Esophagus squamous epithelium (tissue), 5 donors: ENCODE data around the gene PRKG1. TPM values are rescaled to one million over a fixed set of nuclear protein-coding genes. Genes with fewer than 3 reads are reported as not detected.

Experiments used
- DNase-seq: peaks from one replicate; lab custom pipeline; 2025; lab: John Stamatoyannopoulos, UW
- H3K27ac ChIP-seq, 4 donors: fragments of 200-600 bp; sonication (generic); one replicate each; pipeline ENCODE4 v1.5.1; 2016 to 2019; ENCODE audit warnings: mild to moderate bottlenecking in 1 of 4
- H3K27me3 ChIP-seq, 4 donors: fragments of 200-600 bp; sonication (generic); 1 replicate in 3 of 4; 2 replicates in 1 of 4; pipeline versions ENCODE4 v1.5.1 to v1.6.0; 2017 to 2021; ENCODE audit warnings: antibody characterized with exemption in 1 of 4
- H3K36me3 ChIP-seq, 3 donors: fragments of 200-600 bp; sonication (generic); one replicate each; pipeline ENCODE4 v1.5.1; 2016 to 2019
- H3K4me1 ChIP-seq, 3 donors: fragments of 200-600 bp; sonication (generic); one replicate each; pipeline ENCODE4 v1.5.1; 2017 to 2019
- H3K4me3 ChIP-seq, 4 donors: fragments of 200-600 bp; sonication (generic); 1 replicate in 3 of 4; 2 replicates in 1 of 4; pipeline ENCODE4 v1.5.1; 2016 to 2019; ENCODE audit warnings: mild to moderate bottlenecking in 2 of 4, moderate library complexity in 1 of 4
- H3K9me3 ChIP-seq, 3 donors: fragments of 200-600 bp; sonication (generic); one replicate each; pipeline ENCODE4 v1.5.1; 2016 to 2019
- CTCF ChIP-seq, 6 experiments: fragments of 450-650 bp in 4 of 6; fragments of 200-600 bp in 2 of 6; sonication (generic) in 2 of 6; IDR thresholded peaks; one replicate each; pipeline ENCODE4 v1.5.1; 2016 to 2019; ENCODE audit warnings: antibody characterized with exemption in 6 of 6, mild to moderate bottlenecking in 4 of 6, moderate library complexity in 4 of 6
- POLR2A ChIP-seq, 4 donors: fragments of 450-650 bp; IDR thresholded peaks; one replicate each; pipeline ENCODE4 v1.6.1; 2017; ENCODE audit warnings: antibody characterized with exemption in 4 of 4, mild to moderate bottlenecking in 4 of 4, moderate library complexity in 3 of 4
- WGBS, 2 donors: methylation state at CpG; one replicate each; pipeline ENCODE4 v1.1.5; 2018; 5-methylcytosine and 5-hydroxymethylcytosine counted together
- intact Hi-C: fragments of 100-400 bp; cut with DNase I; formaldehyde crosslinking; loops from one replicate; pipeline ENCODE4 v1.15.0; 2022
- total RNA-seq, 4 donors: library from RNA; depleted of rRNA; stranded (reverse); fragments of >200 nt; gene quantifications; one replicate each; pipeline ENCODE4 v1.1.0, GENCODE V29; 2016
- donor health status: DM: yes; HTN: yes; CAD: no.

The PRKG1 gene
- total RNA-seq, 4 donors from 2014 or later, result 2.0 to 10.9 (median 3.8) TPM

- WGBS, 2 donors, result 86% methylated on average over 7 of the region's 7 CpGs
- H3K27me3 ChIP-seq, result no peaks in the 10 kb centered on the region
- H3K4me1 ChIP-seq, result no peaks in the 10 kb centered on the region
- H3K4me3 ChIP-seq, result no peak overlapping the region
- no peaks in the 10 kb centered on the region for H3K9me3 ChIP-seq
- intact Hi-C loops, result no loop called here
- TF ChIP-seq CTCF (IDR thresholded peaks at IDR 0.05) (no peak), POLR2A (IDR thresholded peaks at IDR 0.05) (no peak)
- DNase-seq, result no peak
- no peak overlapping the region for H3K27ac ChIP-seq
- H3K36me3 ChIP-seq, result no peaks in the 10 kb centered on the region
Measured at GRCh38 chr10:51630640-51631005, 556.3 kb downstream of the PRKG1 start.

- DNase-seq, result no peak
- intact Hi-C loops, result no loop called here
- no peaks in the 10 kb centered on the region for H3K4me1 ChIP-seq
- H3K27ac ChIP-seq, result no peak overlapping the region
- TF ChIP-seq CTCF (IDR thresholded peaks at IDR 0.05) (no peak), POLR2A (IDR thresholded peaks at IDR 0.05) (no peak)
- H3K4me3 ChIP-seq, result no peak overlapping the region
- WGBS, 2 donors, result 77 to 83% methylated on average over 1 of the region's 1 CpG
- H3K27me3 ChIP-seq, result no peaks in the 10 kb centered on the region
- no peaks in the 10 kb centered on the region for H3K36me3 ChIP-seq
- H3K9me3 ChIP-seq, result no peaks in the 10 kb centered on the region
Measured at GRCh38 chr10:51635436-51635835, 561.1 kb downstream of the PRKG1 start.

- Histone ChIP-seq H3K4me3 (no peak overlapping the region), H3K27me3 (no peaks in the 10 kb centered on the region), H3K4me1 (no peaks in the 10 kb centered on the region), H3K9me3 (no peaks in the 10 kb centered on the region), H3K27ac (no peak overlapping the region), H3K36me3 (no peaks in the 10 kb centered on the region)
- DNase-seq, result no peak
- intact Hi-C loops, result no loop called here
- TF ChIP-seq POLR2A (IDR thresholded peaks at IDR 0.05) (no peak), CTCF (IDR thresholded peaks at IDR 0.05) (no peak)
- 85 to 87% methylated on average over 4 of the region's 4 CpGs for WGBS, 2 donors
Measured at GRCh38 chr10:51638211-51638610, 563.9 kb downstream of the PRKG1 start.

GRCh38 chr10:51638737-51639136 is 564.5 kb downstream of the PRKG1 start:
- no peaks in the 10 kb centered on the region for H3K36me3 ChIP-seq
- 74 to 86% methylated on average over 1 of the region's 1 CpG for WGBS, 2 donors

More at GRCh38 chr10:51638737-51639136, 564.5 kb downstream of the PRKG1 start:
- Histone ChIP-seq H3K27me3 (no peaks in the 10 kb centered on the region), H3K9me3 (no peaks in the 10 kb centered on the region), H3K4me1 (no peaks in the 10 kb centered on the region), H3K4me3 (no peak overlapping the region), H3K27ac (no peak overlapping the region)
- no peak for DNase-seq
- intact Hi-C loops, result no loop called here
- TF ChIP-seq CTCF (IDR thresholded peaks at IDR 0.05) (no peak), POLR2A (IDR thresholded peaks at IDR 0.05) (no peak)
